WTC11 (cell line): ENCODE results near the gene WDPCP. TPM values are rescaled to one million over a fixed set of nuclear protein-coding genes. Genes with fewer than 3 reads are reported as not detected.

Experiments
- ATAC-seq: fragments of 200-7000 bp; cut with Tn5 transposase; 2 replicates; pipeline ENCODE4 v1.10.0; 2021; ENCODE audit warnings: mild to moderate bottlenecking, moderate library complexity
- CTCF ChIA-PET: fragments of 300-600 bp; sonication (Branson Sonifier 250); formaldehyde crosslinking; loops from one replicate; lab custom pipeline; 2021; ENCODE audit warnings: antibody characterized with exemption; lab: Charles Lee
- POLR2A ChIA-PET: fragments of 350-600 bp; sonication (Branson Sonifier 250); formaldehyde crosslinking; loops from one replicate; lab custom pipeline; 2021; ENCODE audit warnings: antibody characterized with exemption; lab: Charles Lee
- DNase-seq: peaks from one replicate; pipeline ENCODE4 v3.0.0; 2021; ENCODE audit warnings: low spot score
- H3K27ac Mint-ChIP-seq: 2 replicates; pipeline ENCODE4 v1.8.0; 2021; ENCODE audit warnings: mixed read lengths
- H3K27me3 Mint-ChIP-seq: 2 replicates; pipeline ENCODE4 v1.8.0; 2021; ENCODE audit warnings: low read depth, mild to moderate bottlenecking, moderate library complexity, mixed read lengths
- H3K36me3 Mint-ChIP-seq: 2 replicates; pipeline ENCODE4 v1.8.0; 2021; ENCODE audit warnings: mixed read lengths
- H3K4me1 Mint-ChIP-seq: 2 replicates; pipeline ENCODE4 v1.8.0; 2022; ENCODE audit warnings: mixed read lengths
- H3K4me3 Mint-ChIP-seq: 2 replicates; pipeline ENCODE4 v1.8.0; 2021; ENCODE audit warnings: mild to moderate bottlenecking, moderate library complexity, mixed read lengths
- H3K9me3 Mint-ChIP-seq: 2 replicates; pipeline ENCODE4 v1.8.0; 2021; ENCODE audit warnings: mixed read lengths
- AR ChIP-seq: fragments of 250-450 bp; sonication (Bioruptor Pico); IDR thresholded peaks from 2 replicates; pipeline ENCODE4 v1.9.0; 2021; ENCODE audit warnings: mild to moderate bottlenecking
- ATF1 ChIP-seq: sonication (generic); formaldehyde crosslinking; IDR thresholded peaks from 2 replicates; pipeline ENCODE4 v1.8.1; 2023; ENCODE audit warnings: mild to moderate bottlenecking, moderate library complexity, missing genetic modification reagents
- EMX1 ChIP-seq: fragments of 250-450 bp; sonication (Bioruptor Pico); IDR thresholded peaks from 2 replicates; pipeline ENCODE4 v1.8.0; 2021; ENCODE audit warnings: mild to moderate bottlenecking
- ERG ChIP-seq: fragments of 250-450 bp; sonication (Bioruptor Pico); IDR thresholded peaks from 2 replicates; pipeline ENCODE4 v1.8.0; 2021; ENCODE audit warnings: mild to moderate bottlenecking
- FOXK1 ChIP-seq: sonication (generic); formaldehyde crosslinking; IDR thresholded peaks from 2 replicates; pipeline ENCODE4 v1.8.0; 2022; ENCODE audit warnings: mild to moderate bottlenecking, moderate library complexity, missing genetic modification reagents
- FOXP1 ChIP-seq: sonication (generic); formaldehyde crosslinking; IDR thresholded peaks from 2 replicates; pipeline ENCODE4 v1.8.0; 2022; ENCODE audit warnings: missing genetic modification reagents, mild to moderate bottlenecking, moderate library complexity, borderline replicate concordance
- GABPB1 ChIP-seq: sonication (generic); formaldehyde crosslinking; IDR thresholded peaks from 2 replicates; pipeline ENCODE4 v1.8.1; 2023; ENCODE audit warnings: mild to moderate bottlenecking, missing genetic modification reagents
- GRHL2 ChIP-seq: fragments of 250-450 bp; sonication (Bioruptor Pico); IDR thresholded peaks from 2 replicates; pipeline ENCODE4 v1.8.0; 2022; ENCODE audit warnings: mild to moderate bottlenecking, moderate library complexity; ENCODE audit not compliant: insufficient replicate concordance, severe bottlenecking
- JAZF1 ChIP-seq: fragments of 250-450 bp; sonication (Bioruptor Pico); IDR thresholded peaks from 2 replicates; pipeline ENCODE4 v1.9.0; 2021; ENCODE audit warnings: moderate library complexity, mild to moderate bottlenecking, inconsistent platforms
- NFE2L1 ChIP-seq: sonication (generic); formaldehyde crosslinking; IDR thresholded peaks from 2 replicates; pipeline ENCODE4 v1.8.1; 2023; ENCODE audit warnings: missing genetic modification reagents
- NFYB ChIP-seq: sonication (generic); formaldehyde crosslinking; conservative IDR thresholded peaks from 2 replicates; pipeline ENCODE4 v1.8.0; 2022; ENCODE audit warnings: low read depth, missing genetic modification reagents
- NR3C1 ChIP-seq: sonication (generic); formaldehyde crosslinking; conservative IDR thresholded peaks from 2 replicates; pipeline ENCODE4 v1.8.1; 2023; ENCODE audit warnings: low read depth, mild to moderate bottlenecking, missing genetic modification reagents
- OVOL2 ChIP-seq: fragments of 250-450 bp; sonication (Bioruptor Pico); IDR thresholded peaks from 2 replicates; pipeline ENCODE4 v1.9.0; 2021; ENCODE audit warnings: mild to moderate bottlenecking, borderline replicate concordance
- PRDM15 ChIP-seq: sonication (generic); formaldehyde crosslinking; IDR thresholded peaks from 2 replicates; pipeline ENCODE4 v1.8.0; 2022; ENCODE audit warnings: missing genetic modification reagents
- PRRX2 ChIP-seq: fragments of 250-450 bp; sonication (Bioruptor Pico); IDR thresholded peaks from 2 replicates; pipeline ENCODE4 v1.8.0; 2021; ENCODE audit warnings: mild to moderate bottlenecking
- SMAD3 ChIP-seq: sonication (generic); formaldehyde crosslinking; IDR thresholded peaks from 2 replicates; pipeline ENCODE4 v1.8.0; 2022; ENCODE audit warnings: missing genetic modification reagents, mild to moderate bottlenecking, borderline replicate concordance
- SMAD4 ChIP-seq: sonication (generic); formaldehyde crosslinking; IDR thresholded peaks from 2 replicates; pipeline ENCODE4 v1.8.0; 2022; ENCODE audit warnings: mild to moderate bottlenecking, missing genetic modification reagents
- SP1 ChIP-seq: sonication (generic); formaldehyde crosslinking; conservative IDR thresholded peaks from 2 replicates; pipeline ENCODE4 v1.8.1; 2022; ENCODE audit warnings: missing genetic modification reagents
- TEAD1 ChIP-seq: sonication (generic); formaldehyde crosslinking; IDR thresholded peaks from 2 replicates; pipeline ENCODE4 v1.8.0; 2022; ENCODE audit warnings: mild to moderate bottlenecking, missing genetic modification reagents
- ZBTB21 ChIP-seq: sonication (generic); formaldehyde crosslinking; IDR thresholded peaks from 2 replicates; pipeline ENCODE4 v1.8.1; 2023; ENCODE audit warnings: mild to moderate bottlenecking, missing genetic modification reagents, borderline replicate concordance
- ZBTB43 ChIP-seq: sonication (generic); formaldehyde crosslinking; IDR thresholded peaks from 2 replicates; pipeline ENCODE4 v1.8.1; 2023; ENCODE audit warnings: mild to moderate bottlenecking, missing genetic modification reagents
- ZNF219 ChIP-seq: sonication (generic); formaldehyde crosslinking; IDR thresholded peaks from 2 replicates; pipeline ENCODE4 v1.8.0; 2023; ENCODE audit warnings: missing genetic modification reagents, mild to moderate bottlenecking, borderline replicate concordance
- ZNF232 ChIP-seq: sonication (generic); formaldehyde crosslinking; IDR thresholded peaks from 2 replicates; pipeline ENCODE4 v1.8.0; 2022; ENCODE audit warnings: mild to moderate bottlenecking, missing genetic modification reagents
- ZNF263 ChIP-seq: sonication (generic); formaldehyde crosslinking; IDR thresholded peaks from 2 replicates; pipeline ENCODE4 v1.8.1; 2022; ENCODE audit warnings: low read depth, mild to moderate bottlenecking, moderate library complexity, missing genetic modification reagents
- ZNF396 ChIP-seq: fragments of 250-450 bp; sonication (Bioruptor Pico); IDR thresholded peaks from 2 replicates; pipeline ENCODE4 v1.8.0; 2021; ENCODE audit warnings: mild to moderate bottlenecking, moderate library complexity, borderline replicate concordance
- ZNF671 ChIP-seq: fragments of 250-450 bp; sonication (Bioruptor Pico); IDR thresholded peaks from 2 replicates; pipeline ENCODE4 v1.8.0; 2021; ENCODE audit warnings: mild to moderate bottlenecking
- ZSCAN18 ChIP-seq: fragments of 250-450 bp; sonication (Bioruptor Pico); IDR thresholded peaks from 2 replicates; pipeline ENCODE4 v2.1.2; 2022; ENCODE audit warnings: mild to moderate bottlenecking, moderate library complexity
- total RNA-seq: library from RNA; stranded (reverse); gene quantifications from 3 replicates; pipeline ENCODE4 v1.2.3, GENCODE V29; 2021

The WDPCP gene
- total RNA-seq, 1 experiment from 2014 or later, result 10.9 TPM

GRCh38 chr2:63588385-63589147, at the start of gene WDPCP, which contains the start of gene MDH1 (continued):
- TF ChIP-seq SMAD4 (CRISPR knock-in tag) (no peak), TEAD1 (CRISPR knock-in tag) (no peak), NR3C1 (no peak), ZNF219 (CRISPR knock-in tag) (no peak), ZSCAN18 (CRISPR knock-in tag) (0 out of 2 replicates have a peak, but pooled peaks have one; percentile 56), ZBTB21 (no peak), SMAD3 (CRISPR knock-in tag) (no peak), OVOL2 (CRISPR knock-in tag) (no peak), ZNF263 (CRISPR knock-in tag) (no peak), FOXK1 (CRISPR knock-in tag) (peak; percentile 54), NFYB (CRISPR knock-in tag) (peak; percentile 62), GABPB1 (CRISPR knock-in tag) (peak; percentile 90), ERG (no peak), EMX1 (CRISPR knock-in tag) (no peak), JAZF1 (CRISPR knock-in tag) (no peak), FOXP1 (no peak; the same call in 1 of the 2 replicates), GRHL2 (CRISPR knock-in tag) (no peak), ZNF396 (no peak), ATF1 (no peak), NFE2L1 (CRISPR knock-in tag) (no peak), ZNF671 (CRISPR knock-in tag) (no peak)

- peaks cover 21% of the 10 kb centered on the region for H3K36me3 Mint-ChIP-seq
- DNase-seq (no peak), ATAC-seq (no peak)
- H3K4me1 Mint-ChIP-seq, result no peaks in the 10 kb centered on the region
- H3K27ac Mint-ChIP-seq, result no peak overlapping the region
- ChIA-PET POLR2A (no interaction called here), CTCF (no interaction called here)
- no peaks in the 10 kb centered on the region; the same call in 1 of the 2 replicates for H3K27me3 Mint-ChIP-seq
- peaks cover 54% of the 10 kb centered on the region for H3K9me3 Mint-ChIP-seq
- H3K4me3 Mint-ChIP-seq, result no peak overlapping the region
- TF ChIP-seq AR (CRISPR knock-in tag), result no peak
- TF ChIP-seq OVOL2 (CRISPR knock-in tag), result no peak
- TF ChIP-seq ZBTB43, result no peak
- no peak for TF ChIP-seq ZNF232 (CRISPR knock-in tag)
- no peak for TF ChIP-seq SP1 (CRISPR knock-in tag)
- TF ChIP-seq PRDM15 (CRISPR knock-in tag), result no peak
- TF ChIP-seq PRRX2 (CRISPR knock-in tag), result no peak
Observed at GRCh38 chr2:63632382-63632781, 44.1 kb upstream of the WDPCP start.
